ENCODE data around the gene OR4C15.

OR4C15 gene

GRCh38 chr11:55554169-55554568, at the start of gene OR4C15:
Gene OR4C15 (plus strand): TSS chr11:55554469. CDS start chr11:55554469, 0 bp downstream.
- TF ChIP-seq CTCF (IDR thresholded peaks at IDR 0.05; ENCODE audit: borderline replicate concordance, control extremely low read depth, extremely low read depth, insufficient read depth, missing control alignments) = no peak
- in situ Hi-C loops (cut with MboI; ENCODE audit: low sequenced_read_pairs, unreplicated experiment) = no loop called here

GRCh38 chr11:55571828-55572227, 17.6 kb downstream of the OR4C15 start, which contains the start of gene OR4C16:
Gene OR4C16 (plus strand): TSS chr11:55572128. CDS start chr11:55572128, 0 bp downstream.
- in situ Hi-C loops (cut with MboI; ENCODE audit: low sequenced_read_pairs, unreplicated experiment) = no loop called here
- TF ChIP-seq CTCF (IDR thresholded peaks at IDR 0.05; ENCODE audit: borderline replicate concordance, control extremely low read depth, extremely low read depth, insufficient read depth, missing control alignments) = no peak
- DNase-seq (ENCODE audit: low spot score) = no peak

More at GRCh38 chr11:55554169-55554568, at the start of gene OR4C15:
- no peak for DNase-seq (ENCODE audit: low spot score)

GRCh38 chr11:55572548-55572947, 18.3 kb downstream of the OR4C15 start:
- DNase-seq (ENCODE audit: low spot score) = no peak
- no peak for TF ChIP-seq CTCF (IDR thresholded peaks at IDR 0.05; ENCODE audit: borderline replicate concordance, control extremely low read depth, extremely low read depth, insufficient read depth, missing control alignments)
- in situ Hi-C loops (cut with MboI; ENCODE audit: low sequenced_read_pairs, unreplicated experiment) = no loop called here

All from GM13976 (cell line).